ENCODE results near the gene COMTD1. TPM values are rescaled to one million over a fixed set of nuclear protein-coding genes. Genes with fewer than 3 reads are reported as not detected.
A peak's percentile ranks its signal among the peaks of the same experiment; 100 is the strongest.

Gene COMTD1
- total and polyA plus RNA-seq, 2 experiments from 2014 or later = 36.7 to 46.4 TPM

GRCh38 chr10:75263806-75264205 lies 28.0 kb upstream of the COMTD1 start:
- no peak overlapping the region for H3K4me2 ChIP-seq
- 83% methylated on average over 1 of the region's 1 CpG for WGBS (ENCODE audit: low lambda C conversion rate, missing lambda C conversion rate)
- H3K9me2 ChIP-seq (replicated peaks; ENCODE audit: insufficient read depth) = no peaks in the 10 kb centered on the region
- H3K9me3 ChIP-seq (ENCODE audit: low read depth) = no peaks in the 10 kb centered on the region
- TF ChIP-seq, protein P1, sequence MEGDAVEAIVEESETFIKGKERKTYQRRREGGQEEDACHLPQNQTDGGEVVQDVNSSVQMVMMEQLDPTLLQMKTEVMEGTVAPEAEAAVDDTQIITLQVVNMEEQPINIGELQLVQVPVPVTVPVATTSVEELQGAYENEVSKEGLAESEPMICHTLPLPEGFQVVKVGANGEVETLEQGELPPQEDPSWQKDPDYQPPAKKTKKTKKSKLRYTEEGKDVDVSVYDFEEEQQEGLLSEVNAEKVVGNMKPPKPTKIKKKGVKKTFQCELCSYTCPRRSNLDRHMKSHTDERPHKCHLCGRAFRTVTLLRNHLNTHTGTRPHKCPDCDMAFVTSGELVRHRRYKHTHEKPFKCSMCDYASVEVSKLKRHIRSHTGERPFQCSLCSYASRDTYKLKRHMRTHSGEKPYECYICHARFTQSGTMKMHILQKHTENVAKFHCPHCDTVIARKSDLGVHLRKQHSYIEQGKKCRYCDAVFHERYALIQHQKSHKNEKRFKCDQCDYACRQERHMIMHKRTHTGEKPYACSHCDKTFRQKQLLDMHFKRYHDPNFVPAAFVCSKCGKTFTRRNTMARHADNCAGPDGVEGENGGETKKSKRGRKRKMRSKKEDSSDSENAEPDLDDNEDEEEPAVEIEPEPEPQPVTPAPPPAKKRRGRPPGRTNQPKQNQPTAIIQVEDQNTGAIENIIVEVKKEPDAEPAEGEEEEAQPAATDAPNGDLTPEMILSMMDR (IDR thresholded peaks at IDR 0.05; ENCODE audit: poor library complexity) = no peak
- TF ChIP-seq EZH2 (IDR thresholded peaks at IDR 0.05; ENCODE audit: borderline replicate concordance) = no peak
- TF ChIP-seq EZH2phosphoT487 (IDR thresholded peaks at IDR 0.05; ENCODE audit: low read depth, severe bottlenecking, unreplicated experiment) = no peak
- H2AFZ ChIP-seq = no peak overlapping the region
- H3K4me3 ChIP-seq = no peak overlapping the region
- H4K20me1 ChIP-seq (ENCODE audit: insufficient read depth, poor library complexity, severe bottlenecking) = no peaks in the 10 kb centered on the region
- H3K27me3 ChIP-seq = no peaks in the 10 kb centered on the region
- no peaks in the 10 kb centered on the region for H3K79me2 ChIP-seq
- no peak for DNase-seq (ENCODE audit: low spot score)
- H3K27ac ChIP-seq = no peak overlapping the region
- H3K36me3 ChIP-seq (replicated peaks; ENCODE audit: insufficient read depth, low read depth) = no peaks in the 10 kb centered on the region
- peaks cover 13% of the 10 kb centered on the region for H3K4me1 ChIP-seq (ENCODE audit: insufficient read depth)

DNA sequence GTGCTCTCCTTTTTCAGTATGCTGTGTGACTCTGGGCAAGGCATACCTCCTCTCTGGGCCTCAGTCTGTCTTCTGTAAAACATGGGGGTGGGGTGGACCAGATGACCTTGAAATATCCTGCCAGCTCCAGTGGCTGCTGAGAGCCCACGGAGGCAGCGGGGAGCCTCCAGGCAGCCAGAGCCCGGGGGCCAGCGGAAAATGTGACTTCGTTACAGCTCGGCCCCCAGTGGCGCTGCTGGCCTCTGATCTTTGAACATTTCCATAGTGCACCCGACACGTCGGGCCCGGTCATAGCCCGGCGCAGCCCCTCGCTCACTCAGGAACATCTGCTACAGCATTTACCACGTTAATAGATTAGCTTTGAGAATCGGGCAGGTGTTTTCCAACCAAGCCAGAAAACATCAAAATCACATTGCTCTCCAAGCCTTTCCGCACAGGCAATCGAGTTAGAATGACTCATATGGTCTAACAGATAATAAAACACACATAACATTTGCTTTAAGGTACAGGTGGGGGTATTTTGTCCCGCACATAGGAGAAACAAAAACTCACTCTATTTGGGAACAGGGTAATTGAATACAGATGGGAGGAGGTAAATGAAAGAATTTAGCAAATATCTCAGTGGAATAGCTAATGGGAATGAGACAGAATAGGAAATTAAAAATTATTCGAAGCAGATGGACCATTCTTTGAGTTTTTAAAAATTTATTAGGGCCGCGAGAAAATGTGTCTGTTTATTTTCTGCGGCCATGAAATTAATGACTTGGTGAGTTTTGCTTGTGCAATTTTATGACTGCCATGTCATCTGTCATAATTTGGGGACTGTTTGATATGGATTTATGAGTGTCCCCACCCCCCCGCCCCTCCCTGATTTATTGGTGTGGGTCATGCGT lies 26.3 kb upstream of the COMTD1 start:
- Histone ChIP-seq H3K9me2 (replicated peaks; ENCODE audit: insufficient read depth) (no peaks in the 10 kb centered on the region), H2AFZ (no peak overlapping the region), H3K36me3 (replicated peaks; ENCODE audit: insufficient read depth, low read depth) (no peaks in the 10 kb centered on the region), H3K9me3 (ENCODE audit: low read depth) (no peaks in the 10 kb centered on the region), H3K79me2 (no peaks in the 10 kb centered on the region), H3K27me3 (no peaks in the 10 kb centered on the region), H3K4me2 (peak overlapping the region; percentile 66), H4K20me1 (ENCODE audit: insufficient read depth, poor library complexity, severe bottlenecking) (no peaks in the 10 kb centered on the region), H3K4me3 (no peak overlapping the region), H3K27ac (peak overlapping the region; percentile 86), H3K4me1 (ENCODE audit: insufficient read depth) (peaks cover 13% of the 10 kb centered on the region)
- peak; percentile 59 for DNase-seq (ENCODE audit: low spot score)
- no peak for TF ChIP-seq EZH2 (IDR thresholded peaks at IDR 0.05; ENCODE audit: borderline replicate concordance)
- TF ChIP-seq, protein P1 (IDR thresholded peaks at IDR 0.05; ENCODE audit: poor library complexity) = no peak
- no peak for TF ChIP-seq EZH2phosphoT487 (IDR thresholded peaks at IDR 0.05; ENCODE audit: low read depth, severe bottlenecking, unreplicated experiment)
- 33% methylated on average over 25 of the region's 25 CpGs for WGBS (ENCODE audit: low lambda C conversion rate, missing lambda C conversion rate)

DNA sequence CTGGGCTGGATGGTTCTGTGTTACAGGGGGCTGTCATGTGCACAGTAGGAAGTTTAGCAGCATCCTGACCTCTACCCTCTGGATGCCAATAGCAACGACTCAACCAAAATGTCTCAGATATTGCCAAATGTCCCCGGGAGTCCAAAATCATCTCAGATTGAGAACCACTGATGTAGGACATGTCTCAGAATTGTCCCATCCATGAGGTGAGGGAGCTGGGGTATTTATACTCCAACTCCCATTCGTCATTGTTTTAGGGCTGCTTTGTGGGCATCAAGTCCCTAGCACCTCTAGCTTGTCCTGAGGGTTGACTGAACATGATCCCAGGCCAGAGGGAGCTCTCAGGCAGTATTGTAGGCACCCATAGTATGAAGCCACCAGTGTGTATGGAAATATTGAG lies 25.2 kb upstream of the COMTD1 start:
- H3K79me2 ChIP-seq = no peaks in the 10 kb centered on the region
- WGBS (ENCODE audit: low lambda C conversion rate, missing lambda C conversion rate) = 72% methylated on average over 3 of the region's 3 CpGs
- H3K36me3 ChIP-seq (replicated peaks; ENCODE audit: insufficient read depth, low read depth) = no peaks in the 10 kb centered on the region
- no peaks in the 10 kb centered on the region for H4K20me1 ChIP-seq (ENCODE audit: insufficient read depth, poor library complexity, severe bottlenecking)
- H3K27me3 ChIP-seq = no peaks in the 10 kb centered on the region
- TF ChIP-seq, protein P1 (IDR thresholded peaks at IDR 0.05; ENCODE audit: poor library complexity) = no peak
- TF ChIP-seq EZH2 (IDR thresholded peaks at IDR 0.05; ENCODE audit: borderline replicate concordance) (no peak), EZH2phosphoT487 (IDR thresholded peaks at IDR 0.05; ENCODE audit: low read depth, severe bottlenecking, unreplicated experiment) (no peak)
- no peak overlapping the region for H2AFZ ChIP-seq
- DNase-seq (ENCODE audit: low spot score) = no peak
- H3K9me3 ChIP-seq (ENCODE audit: low read depth) = no peaks in the 10 kb centered on the region
- H3K27ac ChIP-seq = peak overlapping the region; percentile 86
- H3K4me3 ChIP-seq = no peak overlapping the region
- H3K4me2 ChIP-seq = no peak overlapping the region
- H3K9me2 ChIP-seq (replicated peaks; ENCODE audit: insufficient read depth) = no peaks in the 10 kb centered on the region
- H3K4me1 ChIP-seq (ENCODE audit: insufficient read depth) = peaks cover 13% of the 10 kb centered on the region
